ENCODE data around the gene OLFML2A. TPM values are rescaled to one million over a fixed set of nuclear protein-coding genes. Genes with fewer than 3 reads are reported as not detected.

Gene OLFML2A
- total RNA-seq, 4 donors from 2014 or later, result 39.0 to 98.9 (median 60.3) TPM

- peaks cover 0 to 22% (median 11%) of the 10 kb centered on the region in 4 donors for H3K36me3 ChIP-seq
- no peaks in the 10 kb centered on the region for H3K9me3 ChIP-seq
- 74% methylated on average over 5 of the region's 5 CpGs for WGBS
- intact Hi-C loops (cut with DNase I), result loop anchor here (5.0 kb wide), 1 partner anchor 37 kb away; the partner anchor contains the start of gene OLFML2A
- peaks cover 18 to 41% (median 39%) of the 10 kb centered on the region in 4 donors for H3K4me1 ChIP-seq
- H3K27me3 ChIP-seq, result no peaks in the 10 kb centered on the region
- DNase-seq (ENCODE audit: extremely low spot score), result no peak
- no peak overlapping the region for H3K4me3 ChIP-seq
- TF ChIP-seq CTCF (IDR thresholded peaks at IDR 0.05) (no peak), POLR2AphosphoS5 (IDR thresholded peaks at IDR 0.05) (no peak), POLR2A (IDR thresholded peaks at IDR 0.05; ENCODE audit: low read depth) (no peak), EP300 (IDR thresholded peaks at IDR 0.05) (no peak)
- peak overlapping the region in 1 of 4 donors; percentile 1 for H3K27ac ChIP-seq (replicated peaks in 1 of 4)
These were observed 37.2 kb downstream of the OLFML2A start for GRCh38 chr9:124814164-124814535.

- intact Hi-C loops (cut with DNase I), result no loop called here
- TF ChIP-seq CTCF (IDR thresholded peaks at IDR 0.05) (no peak), EP300 (IDR thresholded peaks at IDR 0.05) (no peak), POLR2A (IDR thresholded peaks at IDR 0.05; ENCODE audit: low read depth) (no peak), POLR2AphosphoS5 (IDR thresholded peaks at IDR 0.05) (no peak)
- Histone ChIP-seq H3K27me3 (no peaks in the 10 kb centered on the region), H3K27ac (replicated peaks in 1 of 4) (no peak overlapping the region), H3K4me1 (peaks cover 18 to 36% (median 36%) of the 10 kb centered on the region in 4 donors), H3K36me3 (peaks cover 0 to 11% (median under 1%) of the 10 kb centered on the region in 4 donors), H3K4me3 (no peak overlapping the region), H3K9me3 (no peaks in the 10 kb centered on the region)
- DNase-seq (ENCODE audit: extremely low spot score), result no peak
- 95% methylated on average over 5 of the region's 5 CpGs for WGBS
These were observed 38.7 kb downstream of the OLFML2A start for GRCh38 chr9:124815601-124816000.

GRCh38 chr9:124818431-124819281, 41.7 kb downstream of the OLFML2A start:
- DNase-seq (ENCODE audit: extremely low spot score), result no peak
- intact Hi-C loops (cut with DNase I), result no loop called here
- Histone ChIP-seq H3K27me3 (no peaks in the 10 kb centered on the region), H3K36me3 (no peaks in the 10 kb centered on the region), H3K9me3 (no peaks in the 10 kb centered on the region), H3K4me1 (peaks cover 6 to 9% (median 6%) of the 10 kb centered on the region in 4 donors), H3K4me3 (no peak overlapping the region), H3K27ac (replicated peaks in 1 of 4) (no peak overlapping the region)
- TF ChIP-seq POLR2AphosphoS5 (IDR thresholded peaks at IDR 0.05) (no peak), EP300 (IDR thresholded peaks at IDR 0.05) (no peak), CTCF (IDR thresholded peaks at IDR 0.05) (no peak), POLR2A (IDR thresholded peaks at IDR 0.05; ENCODE audit: low read depth) (no peak)
- WGBS, result 79% methylated on average over 7 of the region's 18 CpGs

- no peaks in the 10 kb centered on the region for H3K27me3 ChIP-seq
- DNase-seq (ENCODE audit: extremely low spot score), result no peak
- H3K4me1 ChIP-seq, result peaks cover 0 to 9% (median 3%) of the 10 kb centered on the region in 4 donors
- no peak overlapping the region for H3K4me3 ChIP-seq
- intact Hi-C loops (cut with DNase I), result no loop called here
- 73% methylated on average over 8 of the region's 12 CpGs for WGBS
- no peak overlapping the region for H3K27ac ChIP-seq (replicated peaks in 1 of 4)
- TF ChIP-seq POLR2A (IDR thresholded peaks at IDR 0.05; ENCODE audit: low read depth), result no peak
- TF ChIP-seq EP300 (IDR thresholded peaks at IDR 0.05), result no peak
- no peak for TF ChIP-seq POLR2AphosphoS5 (IDR thresholded peaks at IDR 0.05)
- peak in 1 of 3 experiments; percentile 3 for TF ChIP-seq CTCF (IDR thresholded peaks at IDR 0.05)
- peaks cover 0 to 6% (median 0%) of the 10 kb centered on the region in 4 donors for H3K9me3 ChIP-seq
- no peaks in the 10 kb centered on the region for H3K36me3 ChIP-seq
These were observed 44.0 kb downstream of the OLFML2A start for GRCh38 chr9:124820698-124821623.

All from esophagus muscularis mucosa (tissue), 4 donors.